NCI-H2081 treated with DMSO at 0.1 percent for 48 hours (cell line): ENCODE data around the gene ANKRD31.
"Not testable (repeated sequence)": the region's sequence is repeated elsewhere in the genome, so short reads cannot be mapped to it uniquely, and the experiment has no call there.

Source experiments
- DNase-seq: peaks from one replicate; lab custom pipeline; 2025; lab: John Stamatoyannopoulos, UW

ANKRD31 gene, protein sequence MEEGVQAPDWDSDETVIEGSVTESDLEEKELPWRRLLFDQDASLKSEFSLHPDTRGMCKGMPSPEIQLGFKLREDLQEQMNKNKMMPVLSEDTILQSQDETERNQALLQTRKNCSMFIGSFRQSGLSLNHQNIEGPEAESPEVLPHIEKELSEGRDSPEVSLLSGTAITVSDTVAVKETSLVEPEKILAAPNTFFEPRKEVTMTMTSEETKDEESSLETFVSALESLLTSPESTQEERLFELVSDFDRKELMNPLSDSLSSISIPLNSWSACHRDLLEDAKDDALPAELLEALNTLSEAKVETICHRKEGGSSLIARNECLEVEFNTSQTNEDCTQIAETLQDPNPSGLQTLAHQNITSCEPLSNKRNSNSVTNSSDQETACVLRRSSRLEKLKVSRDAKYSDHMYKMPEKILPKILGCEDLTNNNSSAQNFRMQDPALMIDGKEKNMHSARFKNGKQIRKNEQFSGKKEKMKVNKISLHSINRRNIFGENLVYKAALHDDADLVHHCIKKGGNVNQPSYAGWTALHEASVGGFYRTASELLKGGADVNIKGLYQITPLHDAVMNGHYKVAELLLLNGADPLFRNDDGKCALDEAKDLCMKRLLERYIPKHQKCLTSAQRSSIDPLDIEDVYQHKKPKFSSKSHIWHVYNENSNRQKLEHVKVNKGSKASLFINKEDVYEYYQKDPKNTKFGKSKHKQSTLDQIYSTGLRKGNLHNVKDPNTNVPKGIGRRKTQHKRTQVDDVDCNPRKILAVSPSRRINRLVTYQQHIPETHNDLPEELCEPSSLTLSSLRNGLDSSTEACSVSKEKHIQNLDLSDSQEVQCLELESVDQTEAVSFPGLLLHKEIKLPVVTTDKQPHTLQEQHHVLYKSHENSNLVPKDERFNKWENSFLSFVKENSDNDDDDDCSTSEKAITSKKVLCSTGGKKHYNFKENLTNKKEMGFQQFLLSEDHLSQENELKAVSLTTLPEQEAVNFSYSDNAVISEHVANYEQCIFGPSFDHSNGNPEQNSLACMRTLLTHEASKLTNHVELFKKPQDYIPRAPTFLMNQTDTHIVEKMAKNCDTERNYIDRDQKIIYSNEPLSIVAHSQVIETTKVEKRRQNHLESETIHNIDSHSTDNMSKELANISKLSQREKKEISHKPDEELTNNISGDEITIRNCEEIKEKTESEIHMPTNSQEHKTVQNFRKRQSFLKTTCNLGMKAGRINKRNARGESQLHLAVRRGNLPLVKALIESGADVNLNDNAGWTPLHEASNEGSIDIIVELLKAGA (N-terminal part only)

DNA sequence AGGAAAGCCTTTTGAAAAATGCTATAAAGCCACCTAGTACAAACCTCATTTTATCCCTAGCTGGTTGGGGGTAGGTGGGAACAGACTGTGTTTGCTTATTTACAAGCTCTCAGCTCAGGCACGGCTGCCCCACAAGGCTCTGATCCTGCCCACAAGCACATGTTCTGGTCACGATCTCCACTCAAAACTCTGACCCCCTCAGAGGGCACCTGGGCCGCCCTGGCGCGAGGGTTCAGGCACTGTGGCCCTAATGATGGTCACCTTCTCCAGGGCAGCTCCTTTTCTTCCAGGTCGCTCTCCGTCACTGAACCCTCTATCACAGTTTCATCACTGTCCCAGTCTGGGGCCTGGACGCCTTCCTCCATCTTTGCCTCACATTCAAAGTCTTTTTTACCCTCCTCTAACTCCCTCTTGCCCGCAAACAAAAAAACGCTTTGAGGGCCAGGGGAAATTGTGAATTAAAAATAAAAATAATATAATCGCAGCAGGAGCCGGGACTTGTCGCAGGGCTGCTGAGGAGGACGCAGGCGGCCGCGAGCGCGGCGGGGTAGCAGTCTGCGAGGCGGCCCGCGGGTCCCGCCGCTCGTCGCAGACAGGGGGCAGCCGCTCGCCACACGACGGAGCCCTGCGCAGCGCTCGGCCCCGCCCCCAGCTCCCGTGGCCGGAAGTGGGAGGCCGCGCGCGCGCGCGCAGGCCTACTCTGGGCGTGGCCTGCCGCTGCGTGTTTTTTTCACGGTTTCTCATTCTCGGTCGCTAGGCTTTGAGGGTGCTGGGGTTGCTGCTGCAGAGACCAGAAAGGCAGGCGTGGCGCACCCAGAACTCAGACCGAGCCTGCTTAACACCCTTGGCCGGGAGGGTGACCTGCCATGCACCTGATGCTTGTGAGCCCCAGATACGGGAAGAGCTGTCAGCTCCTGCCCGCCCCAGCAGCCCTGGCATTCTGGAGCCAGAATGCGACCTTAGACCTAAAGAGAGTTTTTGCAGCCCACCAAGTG is at the start of gene ANKRD31:
Gene ANKRD31, minus strand, starts transcription at position 557 of the 995 bp plus-strand sequence. Its CDS starts 192 bp downstream, at position 365.
- peak; percentile 9 for DNase-seq

DNA sequence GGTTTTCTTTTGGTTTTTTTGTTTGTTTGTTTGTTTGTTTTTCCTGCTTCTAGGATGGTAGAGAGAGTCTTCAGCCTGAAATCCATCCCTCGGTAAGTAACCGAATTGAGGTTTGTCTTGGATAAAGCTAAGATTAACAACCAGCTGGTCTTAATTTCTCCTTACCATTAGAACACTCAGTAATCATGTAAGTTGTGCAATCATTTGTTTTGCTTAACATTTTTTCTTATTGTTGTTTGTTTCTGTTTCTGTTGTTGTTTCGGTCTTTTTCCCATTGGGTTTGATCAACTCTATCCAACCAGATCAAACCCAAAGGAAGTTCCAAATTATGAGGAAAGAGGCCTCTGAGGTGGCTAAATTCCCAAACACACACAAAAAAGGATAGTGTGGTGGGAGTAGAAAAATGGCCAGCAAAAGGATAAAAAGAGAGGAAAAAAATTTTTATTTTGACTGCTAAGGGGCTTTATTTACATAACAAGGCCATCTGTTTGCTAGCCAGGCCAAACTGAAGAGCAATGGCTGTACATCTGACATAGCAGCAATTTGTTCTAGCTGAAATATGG is 49.6 kb upstream of the ANKRD31 start:
- DNase-seq, result no peak

DNA sequence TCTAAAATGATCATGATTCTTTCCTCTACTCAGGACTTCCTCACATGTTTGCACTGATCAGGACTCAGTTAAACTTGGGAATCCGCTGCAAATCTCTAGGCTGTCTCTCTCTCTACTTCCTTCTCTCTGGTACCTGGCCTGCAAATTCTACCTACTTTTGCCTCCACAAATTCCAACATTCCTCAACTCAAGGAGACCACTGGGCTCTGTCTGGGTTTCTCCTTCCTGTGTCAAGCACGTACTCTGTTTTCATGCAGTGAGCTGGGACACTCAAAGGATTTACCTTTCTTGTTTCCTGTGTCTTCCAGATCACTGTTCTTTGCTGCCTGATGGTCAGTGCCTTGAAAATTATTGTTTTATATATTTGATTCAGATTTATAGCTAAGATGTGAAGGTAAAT is 45.9 kb upstream of the ANKRD31 start:
- no peak for DNase-seq

DNA sequence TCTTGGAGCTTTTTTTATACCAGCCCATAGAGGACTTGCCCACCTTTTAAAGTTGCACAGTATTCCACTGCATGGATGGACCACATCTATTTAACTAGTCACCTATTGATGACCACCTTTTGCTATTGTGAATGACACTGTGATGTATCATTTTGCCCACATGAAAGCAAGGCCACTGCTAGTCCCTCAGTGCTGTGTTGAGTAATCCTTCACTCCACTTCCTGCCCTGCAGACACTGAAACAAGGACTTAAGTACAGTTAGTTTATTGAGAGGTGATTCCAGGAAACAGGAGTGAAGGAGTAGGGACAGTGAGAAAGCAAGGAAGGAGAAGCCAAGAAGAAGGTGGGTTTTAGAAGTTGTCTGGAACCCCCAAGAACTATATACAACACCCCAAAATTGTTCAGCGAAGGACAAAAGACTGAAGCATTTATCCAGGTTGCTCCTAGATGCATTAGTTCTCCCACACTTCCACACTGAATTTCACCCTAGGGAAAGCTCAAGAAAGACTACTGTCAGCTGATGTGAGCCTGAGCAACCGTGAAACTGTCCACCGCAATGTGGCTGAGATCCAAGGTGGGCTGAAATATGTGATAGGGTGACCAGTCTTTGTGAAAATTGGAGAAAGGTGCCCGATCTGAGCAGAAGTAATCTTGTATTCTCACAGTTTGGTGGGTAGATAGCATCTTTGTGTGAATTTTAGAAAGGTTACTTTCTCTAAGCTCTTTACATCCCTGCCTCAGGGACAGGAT is 45.2 kb upstream of the ANKRD31 start:
- DNase-seq, result no peak

DNA sequence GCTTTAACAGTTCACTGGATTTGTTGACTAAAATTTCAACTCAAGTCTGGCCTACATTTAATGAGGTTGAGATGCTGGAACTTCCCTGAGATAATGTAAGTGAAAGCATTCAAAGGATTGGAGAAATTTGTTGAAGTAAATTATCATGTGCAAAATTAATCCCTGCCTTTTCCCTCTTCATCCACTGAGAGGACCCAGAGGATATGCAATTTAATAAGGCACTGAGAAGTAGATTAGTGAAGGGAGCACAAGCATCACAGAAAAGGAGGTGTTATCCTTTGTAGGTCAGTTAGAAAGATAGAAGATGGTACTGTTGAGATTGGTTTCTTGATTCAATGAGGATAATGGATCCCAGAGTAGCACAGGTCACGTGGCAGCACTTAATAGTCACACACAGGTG is 42.6 kb upstream of the ANKRD31 start:
- no peak for DNase-seq

DNA sequence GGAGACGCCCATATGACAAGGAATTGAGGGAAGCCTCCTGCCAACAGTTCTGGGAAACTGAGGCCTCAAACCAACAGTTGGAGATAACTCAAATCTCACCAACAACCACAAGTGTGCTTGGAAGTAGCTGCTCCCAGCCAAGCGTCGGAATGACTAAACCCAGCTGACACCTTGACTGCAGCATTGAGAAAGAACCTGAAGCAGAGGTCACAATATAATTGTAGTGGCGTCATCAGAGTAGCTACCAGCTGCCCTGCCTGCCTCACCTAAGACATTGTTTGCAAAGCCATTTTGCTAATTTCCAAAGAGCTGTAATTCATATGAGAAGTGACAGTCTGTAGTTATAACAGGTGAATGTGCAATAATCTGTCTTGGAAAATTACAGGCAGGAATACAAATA is 40.8 kb upstream of the ANKRD31 start:
- peak; percentile 46 for DNase-seq

DNA sequence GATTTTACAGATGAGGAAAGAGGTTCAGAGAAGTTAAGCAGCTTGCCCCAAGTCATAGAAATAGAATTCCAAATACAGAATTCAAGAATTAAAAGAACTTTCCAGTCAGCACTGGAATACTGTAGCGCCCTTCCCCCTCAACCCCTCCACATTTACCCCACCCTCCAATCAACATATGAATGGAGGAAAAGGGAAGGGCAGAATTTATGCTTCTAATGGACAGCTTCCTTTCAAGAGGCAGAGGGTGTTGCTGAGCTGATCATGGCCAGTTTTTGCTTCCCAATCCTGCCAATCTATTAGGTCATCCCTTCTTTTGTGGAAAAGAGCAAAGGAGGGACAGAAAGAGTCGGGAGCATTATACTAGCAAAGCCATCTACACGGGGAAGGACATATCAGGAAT is 39.1 kb upstream of the ANKRD31 start:
- no peak for DNase-seq

DNA sequence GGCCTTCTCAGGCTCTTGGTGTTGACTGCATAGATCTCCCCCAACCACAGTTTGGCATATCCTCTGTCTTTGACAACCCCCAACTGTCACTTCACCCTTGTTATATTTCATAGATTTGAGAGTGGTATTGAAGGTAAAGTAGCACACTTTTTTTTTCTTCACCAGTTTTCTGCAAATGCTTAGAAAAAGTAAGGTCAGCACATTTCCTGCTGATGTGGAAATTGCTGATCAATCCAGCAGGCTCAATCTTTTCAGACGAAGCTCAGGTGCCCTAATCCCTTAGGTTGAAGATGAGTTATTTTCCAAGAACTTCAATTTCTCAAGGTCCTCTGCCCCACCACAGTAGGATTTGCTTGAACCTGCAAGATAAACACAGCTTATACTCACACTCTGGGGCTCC is 38.5 kb upstream of the ANKRD31 start:
- no peak for DNase-seq

DNA sequence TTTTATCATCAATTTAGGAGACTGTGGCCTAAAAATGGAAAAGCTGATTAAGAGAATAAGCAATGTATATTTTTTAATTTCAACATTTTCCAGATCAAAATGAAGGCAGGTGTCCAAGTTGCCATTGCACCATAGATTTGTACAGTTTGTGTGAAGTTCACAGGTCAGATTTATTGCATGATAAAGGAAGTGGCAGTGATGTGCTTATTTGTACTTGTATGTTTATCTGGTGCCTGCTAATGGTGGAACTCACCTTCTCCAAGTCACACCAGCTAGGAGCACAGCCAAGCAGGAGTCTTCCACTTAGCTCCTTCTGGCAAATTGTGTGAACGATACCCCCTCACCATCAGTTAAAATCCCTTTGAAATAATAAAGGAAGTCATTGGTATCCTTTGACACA is 37.8 kb upstream of the ANKRD31 start:
- DNase-seq, result no peak

DNA sequence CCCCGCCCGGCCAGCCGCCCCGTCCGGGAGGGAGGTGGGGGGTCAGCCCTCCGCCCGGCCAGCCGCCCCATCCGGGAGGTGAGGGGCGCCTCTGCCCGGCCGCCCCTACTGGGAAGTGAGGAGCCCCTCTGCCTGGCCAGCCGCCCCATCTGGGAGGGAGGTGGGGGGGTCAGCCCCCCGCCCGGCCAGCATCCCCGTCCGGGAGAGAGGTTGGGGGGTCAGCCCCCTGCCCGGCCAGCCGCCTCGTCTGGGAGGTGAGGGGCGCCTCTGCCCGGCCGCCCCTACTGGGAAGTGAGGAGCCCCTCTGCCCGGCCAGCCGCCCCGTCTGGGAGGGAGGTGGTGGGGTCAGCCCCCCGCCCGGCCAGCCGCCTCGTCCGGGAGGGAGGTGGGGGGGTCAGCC is 33.9 kb upstream of the ANKRD31 start:
- not testable (repeated sequence) for DNase-seq

DNA sequence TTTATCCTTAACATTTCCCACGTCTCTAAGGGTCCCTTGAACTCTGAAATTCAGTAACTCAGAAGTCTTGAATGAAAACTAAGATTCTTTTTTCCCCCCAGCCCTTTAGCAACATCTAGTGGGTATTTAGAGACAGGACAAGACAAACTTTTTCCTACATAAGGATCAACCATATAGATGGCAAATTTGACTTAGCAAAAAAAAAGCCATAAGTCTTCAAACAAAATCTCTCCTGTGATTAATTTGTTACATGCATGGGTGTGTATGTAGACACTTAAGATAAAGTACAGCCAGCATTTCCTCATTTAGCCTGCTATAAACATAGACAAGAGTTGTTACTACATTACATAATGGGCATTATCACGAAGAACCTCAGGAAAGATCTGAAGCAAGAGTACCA is 29.1 kb upstream of the ANKRD31 start:
- DNase-seq, result no peak

DNA sequence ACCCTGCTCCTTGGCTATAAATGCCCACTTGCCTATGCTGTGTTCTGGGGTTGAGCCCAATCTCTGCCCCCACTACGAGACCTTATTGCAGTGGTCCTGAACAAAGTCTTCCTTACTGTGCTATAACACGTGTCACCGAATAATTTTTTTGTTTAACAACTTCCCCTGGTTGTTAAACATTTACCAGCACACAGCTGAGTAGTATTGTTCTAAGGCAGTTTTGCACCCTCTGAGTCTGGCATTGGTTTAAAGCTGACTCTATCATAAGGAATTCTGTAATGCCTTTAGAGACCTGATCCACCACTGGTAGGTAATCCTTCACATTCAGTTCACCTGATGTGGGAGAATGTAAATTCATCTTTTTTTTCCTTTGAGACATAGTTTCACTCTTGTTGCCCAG is 25.6 kb upstream of the ANKRD31 start:
- no peak for DNase-seq

DNA sequence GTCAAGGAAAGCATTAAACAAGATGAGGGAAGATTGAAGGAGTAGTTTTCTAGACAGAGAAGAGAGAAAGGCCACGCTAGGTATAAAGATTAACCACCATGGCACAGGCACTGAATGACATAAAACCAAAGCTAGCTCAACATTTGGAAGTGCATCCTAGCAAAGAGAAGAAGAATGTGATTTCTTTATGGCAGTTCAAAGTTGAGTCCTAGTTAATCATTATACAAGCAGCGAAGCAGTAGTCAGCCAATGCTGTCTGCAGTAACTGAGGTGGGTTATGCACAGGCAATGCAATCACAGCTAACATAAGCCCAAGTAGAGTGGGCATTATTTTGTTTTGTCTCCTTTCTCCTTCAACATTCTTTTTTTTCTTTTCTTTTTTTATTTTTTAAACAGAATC is 24.0 kb upstream of the ANKRD31 start:
- no peak for DNase-seq

DNA sequence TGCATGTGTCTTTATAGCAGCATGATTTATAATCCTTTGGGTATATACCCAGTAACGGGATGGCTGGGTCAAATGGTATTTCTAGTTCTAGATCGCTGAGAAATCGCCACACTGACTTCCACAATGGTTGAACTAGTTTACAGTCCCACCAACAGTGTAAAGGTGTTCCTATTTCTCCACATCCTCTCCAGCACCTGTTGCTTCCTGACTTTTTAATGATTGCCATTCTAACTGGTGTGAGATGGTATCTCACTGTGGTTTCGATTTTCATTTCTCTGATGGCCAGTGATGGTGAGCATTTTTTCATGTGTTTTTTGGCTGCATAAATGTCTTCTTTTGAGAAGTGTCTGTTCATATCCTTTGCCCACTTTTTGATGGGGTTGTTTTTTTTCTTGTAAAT is 13.8 kb upstream of the ANKRD31 start:
- DNase-seq, result not testable (repeated sequence)

DNA sequence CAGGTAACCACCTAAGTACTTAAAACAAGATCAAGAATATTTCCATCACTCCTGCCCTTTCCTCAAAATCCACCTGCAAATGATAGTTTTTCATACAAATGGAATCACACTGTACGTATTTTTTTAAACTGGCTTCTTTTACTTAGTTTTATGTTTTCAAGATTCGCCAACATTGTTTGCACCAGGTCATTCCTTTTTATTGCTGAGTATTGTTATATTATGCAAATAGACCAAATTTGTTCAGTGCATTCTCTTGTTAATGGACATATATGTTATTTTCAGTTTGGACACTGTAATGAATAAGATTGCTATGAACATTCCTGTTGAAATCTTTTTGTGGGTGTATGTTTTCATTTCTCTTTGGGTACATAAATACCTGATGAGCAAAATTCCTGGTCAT is 8.3 kb upstream of the ANKRD31 start:
- no peak for DNase-seq

DNA sequence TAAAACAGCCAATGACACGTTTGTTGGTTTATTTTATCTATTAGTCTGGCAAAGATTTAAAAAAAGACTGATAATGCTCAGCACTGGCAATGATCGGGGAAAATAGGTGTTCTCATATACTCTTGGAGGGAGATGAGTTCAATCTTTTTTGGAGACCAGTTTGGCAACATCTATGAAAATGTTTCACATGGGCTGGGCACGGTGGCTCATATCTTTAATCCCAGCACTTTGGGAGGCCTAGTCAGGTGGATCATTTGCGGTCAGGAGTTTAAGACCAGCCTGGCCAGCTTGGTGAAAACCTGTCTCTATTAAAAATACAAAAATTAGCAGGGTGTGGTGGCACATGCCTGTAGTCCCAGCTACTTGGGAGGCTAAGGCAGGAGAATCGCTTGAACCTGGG is 6.8 kb upstream of the ANKRD31 start:
- no peak for DNase-seq

DNA sequence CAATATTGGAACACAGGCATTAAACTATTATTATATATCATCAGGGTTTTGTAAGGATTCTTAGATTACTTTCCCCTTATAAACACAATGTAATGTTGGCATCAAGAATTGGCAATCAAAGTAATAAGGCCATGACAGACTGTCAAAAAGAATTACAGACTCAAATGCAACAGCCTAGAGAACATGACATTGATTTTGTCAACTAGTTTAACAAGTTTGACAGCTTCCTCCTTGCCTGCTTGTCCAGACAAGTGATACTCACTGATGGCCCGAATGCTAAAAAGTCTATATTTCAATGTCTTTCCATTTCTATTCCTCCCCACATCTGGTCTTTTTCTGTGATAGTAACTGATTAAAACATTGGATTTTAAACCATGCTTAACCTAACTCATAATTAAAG is 6.4 kb upstream of the ANKRD31 start:
- DNase-seq, result no peak

DNA sequence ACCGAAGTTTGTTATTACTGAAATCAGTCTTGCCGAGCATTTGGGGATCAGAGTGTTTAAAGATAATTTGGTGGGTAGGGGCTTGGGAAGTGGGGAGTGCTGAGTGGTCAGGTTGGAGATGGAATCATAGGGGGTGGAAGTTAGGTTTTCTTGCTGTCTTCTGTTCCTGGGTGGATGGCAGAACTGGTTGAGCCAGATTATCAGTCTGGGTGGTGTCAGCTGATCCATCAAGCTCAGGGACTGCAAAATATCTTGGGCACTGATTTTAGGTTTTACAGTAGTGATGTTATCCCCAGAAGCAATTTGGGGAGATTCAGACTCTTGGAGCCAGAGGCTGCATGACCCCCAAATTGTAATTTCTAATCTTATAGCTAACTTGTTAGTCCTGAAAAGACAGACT is 5.4 kb upstream of the ANKRD31 start:
- no peak for DNase-seq

DNA sequence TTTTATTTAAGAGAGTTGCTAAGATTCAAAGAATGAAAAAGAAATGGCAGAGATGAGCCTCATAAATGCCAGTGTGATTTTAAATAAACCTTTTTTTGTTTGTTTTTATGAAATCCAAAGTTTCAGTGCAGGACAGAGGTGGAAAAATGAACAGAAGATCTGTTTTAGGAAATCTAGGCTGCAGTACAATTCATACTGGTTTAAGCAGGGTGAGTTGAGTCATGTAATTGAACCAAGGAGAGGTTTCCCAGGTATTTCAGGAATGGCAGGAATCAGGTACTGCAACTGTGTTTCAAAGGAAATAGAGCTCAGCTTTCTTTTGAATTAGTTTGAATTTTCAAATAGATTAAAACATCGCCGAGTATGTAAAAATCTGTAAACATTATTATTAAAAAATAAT is 3.0 kb upstream of the ANKRD31 start:
- DNase-seq, result no peak

DNA sequence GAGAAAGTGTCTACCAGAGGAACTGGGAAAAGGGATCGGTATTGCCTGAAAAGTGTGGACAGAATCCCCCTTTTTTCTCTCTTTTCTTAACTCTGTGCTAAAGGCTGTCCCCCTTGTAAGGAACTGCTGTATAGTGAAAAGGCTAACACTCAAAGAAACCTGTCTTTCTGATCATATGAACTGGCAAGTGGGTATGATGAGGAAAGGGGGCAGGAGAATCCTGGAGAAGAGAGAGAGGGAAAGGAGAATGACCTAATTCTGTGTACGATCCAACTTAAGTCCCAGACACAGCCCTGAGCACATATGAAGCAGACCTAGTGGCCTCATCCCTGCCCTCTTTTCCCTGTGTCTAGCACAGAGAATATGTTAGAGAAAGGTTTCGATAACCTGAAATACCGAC is 967 bp downstream of the ANKRD31 start:
- DNase-seq, result no peak
